ENCODE results near the gene LDLRAP1. TPM values are rescaled to one million over a fixed set of nuclear protein-coding genes. Genes with fewer than 3 reads are reported as not detected.
A peak's percentile ranks its signal among the peaks of the same experiment; 100 is the strongest.

LDLRAP1 gene
- total RNA-seq, 2 donors from 2014 or later, result 37.8 to 56.3 TPM

DNA sequence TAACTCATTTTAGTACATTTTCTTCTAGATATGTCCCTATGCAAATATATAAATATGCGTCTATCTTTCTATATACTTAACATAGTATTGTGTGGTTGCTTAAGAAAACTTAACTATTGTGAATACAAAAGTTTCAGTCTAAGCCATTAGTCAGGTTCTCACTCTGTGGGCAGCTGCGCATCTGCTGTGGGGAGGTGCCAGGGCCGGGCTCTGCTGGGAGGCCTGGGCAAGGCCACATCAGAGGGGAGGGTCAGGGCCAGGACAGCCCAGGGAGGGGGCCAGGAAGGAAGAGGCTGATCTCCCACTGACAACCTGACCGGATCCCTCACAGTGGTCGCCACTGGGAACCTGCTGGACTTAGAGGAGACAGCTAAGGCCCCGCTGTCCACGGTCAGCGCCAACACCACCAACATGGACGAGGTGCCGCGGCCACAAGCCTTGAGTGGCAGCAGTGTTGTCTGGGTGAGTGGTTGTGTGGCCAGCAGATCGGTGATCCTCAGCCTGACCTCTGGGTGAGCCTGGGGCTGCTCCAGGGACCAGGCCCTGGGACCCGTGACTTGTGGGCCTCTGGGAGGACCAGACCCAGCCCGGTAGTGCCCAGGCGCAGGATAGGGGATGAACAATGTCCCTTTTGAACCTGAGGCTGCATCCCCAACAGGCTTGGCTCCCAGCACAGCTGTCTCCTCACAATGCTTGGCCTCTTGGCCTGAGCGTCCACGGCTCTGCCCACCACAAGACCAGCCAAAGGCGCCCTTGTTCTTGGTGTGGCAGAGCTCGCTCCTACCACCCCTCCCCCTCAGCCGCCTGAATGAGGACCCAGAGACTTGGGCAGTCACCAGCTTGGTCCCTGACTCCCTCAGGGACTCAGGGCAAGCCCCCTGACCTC lies 20.2 kb downstream of the LDLRAP1 start:
- no peak for DNase-seq (ENCODE audit: low spot score)
- H3K27me3 ChIP-seq (replicated peaks; ENCODE audit: insufficient read depth), result no peaks in the 10 kb centered on the region
- 96% methylated on average over 20 of the region's 20 CpGs for WGBS
- no peaks in the 10 kb centered on the region for H3K36me3 ChIP-seq
- intact Hi-C loops (cut with DNase I), result no loop called here
- peaks cover 43% of the 10 kb centered on the region for H3K4me1 ChIP-seq (replicated peaks)
- H3K27ac ChIP-seq, result no peak overlapping the region
- no peaks in the 10 kb centered on the region for H3K9me3 ChIP-seq
- no peak for TF ChIP-seq POLR2A (IDR thresholded peaks at IDR 0.05)
- no peak for TF ChIP-seq POLR2AphosphoS5 (IDR thresholded peaks at IDR 0.05)
- TF ChIP-seq, protein P1, sequence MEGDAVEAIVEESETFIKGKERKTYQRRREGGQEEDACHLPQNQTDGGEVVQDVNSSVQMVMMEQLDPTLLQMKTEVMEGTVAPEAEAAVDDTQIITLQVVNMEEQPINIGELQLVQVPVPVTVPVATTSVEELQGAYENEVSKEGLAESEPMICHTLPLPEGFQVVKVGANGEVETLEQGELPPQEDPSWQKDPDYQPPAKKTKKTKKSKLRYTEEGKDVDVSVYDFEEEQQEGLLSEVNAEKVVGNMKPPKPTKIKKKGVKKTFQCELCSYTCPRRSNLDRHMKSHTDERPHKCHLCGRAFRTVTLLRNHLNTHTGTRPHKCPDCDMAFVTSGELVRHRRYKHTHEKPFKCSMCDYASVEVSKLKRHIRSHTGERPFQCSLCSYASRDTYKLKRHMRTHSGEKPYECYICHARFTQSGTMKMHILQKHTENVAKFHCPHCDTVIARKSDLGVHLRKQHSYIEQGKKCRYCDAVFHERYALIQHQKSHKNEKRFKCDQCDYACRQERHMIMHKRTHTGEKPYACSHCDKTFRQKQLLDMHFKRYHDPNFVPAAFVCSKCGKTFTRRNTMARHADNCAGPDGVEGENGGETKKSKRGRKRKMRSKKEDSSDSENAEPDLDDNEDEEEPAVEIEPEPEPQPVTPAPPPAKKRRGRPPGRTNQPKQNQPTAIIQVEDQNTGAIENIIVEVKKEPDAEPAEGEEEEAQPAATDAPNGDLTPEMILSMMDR (IDR thresholded peaks at IDR 0.05), result no peak
- no peak overlapping the region for H3K4me3 ChIP-seq

DNA sequence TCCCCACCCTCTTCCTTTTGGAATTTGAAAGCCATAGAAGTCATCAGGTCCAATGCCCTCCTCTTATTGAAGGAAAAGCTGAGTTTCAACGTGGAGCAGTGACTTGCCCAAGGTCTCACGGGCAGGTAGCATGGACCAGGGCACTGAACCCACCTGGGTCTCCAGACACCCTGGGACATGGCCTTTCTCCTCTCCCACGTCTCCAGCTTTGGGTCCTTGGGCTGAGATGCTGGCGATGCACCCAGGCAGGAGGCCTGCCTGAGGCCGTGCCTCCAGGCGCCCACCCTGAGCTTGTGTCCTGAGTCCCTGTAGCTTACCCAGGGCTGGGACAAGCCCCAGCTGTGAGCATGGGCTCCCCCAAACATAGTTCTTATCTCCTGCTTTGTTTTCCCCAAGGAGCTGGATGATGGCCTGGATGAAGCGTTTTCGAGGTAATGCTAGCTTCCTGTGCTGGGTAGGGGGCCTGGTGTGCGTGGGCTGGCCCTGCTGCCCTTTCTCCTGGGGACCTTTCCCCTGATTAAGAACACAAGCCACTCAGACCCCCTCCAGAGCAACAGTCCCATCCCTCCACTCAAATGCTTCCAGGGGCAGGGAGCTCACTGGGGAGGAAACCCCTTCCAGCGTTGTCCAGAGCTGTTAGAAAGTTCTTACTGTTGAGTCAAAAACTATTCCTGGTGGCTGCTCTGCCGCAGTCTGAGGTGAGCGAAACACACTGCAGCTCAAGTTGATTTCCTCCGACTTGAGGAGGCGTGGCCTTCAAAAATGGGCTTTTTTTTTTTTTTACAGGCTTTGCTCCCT lies 21.6 kb downstream of the LDLRAP1 start:
- TF ChIP-seq POLR2AphosphoS5 (IDR thresholded peaks at IDR 0.05) (peak; percentile 27), POLR2A (IDR thresholded peaks at IDR 0.05) (peak; percentile 18)
- TF ChIP-seq, protein P1 (IDR thresholded peaks at IDR 0.05), result no peak
- Histone ChIP-seq H3K27me3 (replicated peaks; ENCODE audit: insufficient read depth) (no peaks in the 10 kb centered on the region), H3K36me3 (no peaks in the 10 kb centered on the region), H3K9me3 (no peaks in the 10 kb centered on the region), H3K4me3 (no peak overlapping the region), H3K4me1 (replicated peaks) (peaks cover 52% of the 10 kb centered on the region), H3K27ac (peak overlapping the region; percentile 90 to 91)
- intact Hi-C loops (cut with DNase I), result no loop called here
- DNase-seq (ENCODE audit: low spot score), result peak; percentile 31
- 62% methylated on average over 13 of the region's 14 CpGs for WGBS

DNA sequence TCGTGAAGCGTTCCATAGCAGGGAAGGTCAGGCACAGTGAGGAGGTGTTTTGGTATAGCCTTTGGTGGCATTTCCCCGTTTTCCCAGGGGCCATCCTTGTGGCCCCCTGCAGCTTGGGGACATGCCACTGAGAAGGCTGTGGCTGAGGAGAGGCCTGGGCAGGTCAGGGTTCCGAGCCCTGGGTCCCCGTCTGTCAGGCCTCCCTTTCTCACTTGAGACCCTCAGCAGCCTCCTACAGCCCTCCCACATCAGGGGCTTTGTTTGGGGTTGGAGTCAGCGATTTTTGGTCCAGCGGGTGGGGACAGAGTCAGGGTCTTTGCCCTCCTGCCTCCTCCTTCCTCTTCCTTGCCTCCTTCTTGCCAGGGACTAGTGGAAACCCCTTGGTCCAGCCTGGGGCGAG lies 22.2 kb downstream of the LDLRAP1 start:
- WGBS, result 61% methylated on average over 8 of the region's 8 CpGs
- H3K27ac ChIP-seq, result peak overlapping the region; percentile 90 to 91
- intact Hi-C loops (cut with DNase I), result no loop called here

DNA sequence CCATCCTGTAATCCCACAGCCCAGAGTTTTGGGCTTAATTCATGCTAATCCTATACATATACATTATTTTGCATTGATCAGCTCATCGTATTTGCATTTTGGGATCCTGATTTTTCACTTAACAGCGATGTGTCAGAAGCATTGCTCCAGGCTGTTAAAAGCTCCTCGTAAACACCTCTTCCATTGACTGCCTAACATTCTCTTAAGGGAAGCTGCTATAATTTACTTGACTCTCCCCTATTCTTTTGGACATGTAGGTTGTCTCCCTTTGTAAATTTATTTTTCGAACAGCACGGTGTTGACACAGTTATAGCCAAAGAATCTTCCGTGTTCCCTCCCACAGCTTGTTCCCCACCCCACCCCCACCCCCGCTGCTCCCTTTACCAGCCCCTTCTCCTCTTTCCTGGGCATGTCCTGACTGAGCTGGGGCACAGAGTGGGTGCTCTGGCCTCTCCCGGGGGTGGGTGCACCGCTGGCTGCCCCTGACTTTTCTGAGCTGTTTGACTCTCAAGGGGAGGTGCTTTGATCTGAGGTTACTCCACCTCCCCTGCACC lies 22.8 kb downstream of the LDLRAP1 start:
- intact Hi-C loops (cut with DNase I), result no loop called here
- TF ChIP-seq POLR2A (IDR thresholded peaks at IDR 0.05) (no peak), POLR2AphosphoS5 (IDR thresholded peaks at IDR 0.05) (peak; percentile 62)
- peak; percentile 47 for DNase-seq (ENCODE audit: low spot score)
- no peaks in the 10 kb centered on the region for H3K36me3 ChIP-seq
- peaks cover 52% of the 10 kb centered on the region for H3K4me1 ChIP-seq (replicated peaks)
- WGBS, result 23% methylated on average over 9 of the region's 9 CpGs
- no peaks in the 10 kb centered on the region for H3K27me3 ChIP-seq (replicated peaks; ENCODE audit: insufficient read depth)
- H3K27ac ChIP-seq, result peak overlapping the region; percentile 90 to 91
- H3K4me3 ChIP-seq, result no peak overlapping the region
- H3K9me3 ChIP-seq, result no peaks in the 10 kb centered on the region

More for the DNA sequence above, 22.2 kb downstream of the LDLRAP1 start:
- Histone ChIP-seq H3K9me3 (no peaks in the 10 kb centered on the region), H3K4me3 (no peak overlapping the region), H3K4me1 (replicated peaks) (peaks cover 52% of the 10 kb centered on the region), H3K27me3 (replicated peaks; ENCODE audit: insufficient read depth) (no peaks in the 10 kb centered on the region), H3K36me3 (no peaks in the 10 kb centered on the region)
- DNase-seq (ENCODE audit: low spot score), result no peak
- TF ChIP-seq POLR2AphosphoS5 (IDR thresholded peaks at IDR 0.05) (no peak), POLR2A (IDR thresholded peaks at IDR 0.05) (no peak)
- TF ChIP-seq, protein P1 (IDR thresholded peaks at IDR 0.05), result no peak

DNA sequence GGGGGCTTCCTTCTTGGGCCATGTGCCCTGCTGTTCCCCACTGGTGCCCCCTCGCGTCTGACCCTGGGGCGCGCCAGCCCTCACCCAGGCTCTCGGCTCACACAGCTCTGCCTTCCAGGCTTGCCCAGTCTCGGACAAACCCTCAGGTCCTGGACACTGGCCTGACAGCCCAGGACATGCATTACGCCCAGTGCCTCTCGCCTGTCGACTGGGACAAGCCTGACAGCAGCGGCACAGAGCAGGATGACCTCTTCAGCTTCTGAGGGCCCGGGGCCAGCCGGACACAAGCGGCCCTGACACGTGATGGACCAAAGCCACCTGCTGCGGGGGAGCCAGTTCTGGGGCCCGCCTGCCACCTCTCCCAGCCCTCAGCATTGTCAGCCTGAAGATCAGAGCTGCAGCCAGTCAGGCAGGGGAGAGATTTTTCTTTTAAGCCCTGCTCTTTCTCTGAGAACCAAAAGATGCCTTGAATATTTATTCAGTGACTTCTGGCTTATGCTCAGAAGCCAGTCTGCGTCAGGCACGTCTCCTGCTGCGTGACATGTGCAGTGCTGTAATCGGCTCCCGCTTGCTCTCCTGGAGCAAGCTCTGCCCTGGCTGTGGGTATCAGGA lies 23.4 kb downstream of the LDLRAP1 start:
- 11% methylated on average over 21 of the region's 21 CpGs for WGBS
- intact Hi-C loops (cut with DNase I), result no loop called here
- peak; percentile 59 for DNase-seq (ENCODE audit: low spot score)
- H3K27ac ChIP-seq, result peak overlapping the region; percentile 90 to 91
- no peaks in the 10 kb centered on the region for H3K27me3 ChIP-seq (replicated peaks; ENCODE audit: insufficient read depth)
- peaks cover 47% of the 10 kb centered on the region for H3K4me1 ChIP-seq (replicated peaks)
- H3K9me3 ChIP-seq, result no peaks in the 10 kb centered on the region
- H3K4me3 ChIP-seq, result no peak overlapping the region
- no peaks in the 10 kb centered on the region for H3K36me3 ChIP-seq
- TF ChIP-seq, protein P1 (IDR thresholded peaks at IDR 0.05), result peak in 1 of 4 experiments; percentile 17
- TF ChIP-seq POLR2A (IDR thresholded peaks at IDR 0.05) (no peak), POLR2AphosphoS5 (IDR thresholded peaks at IDR 0.05) (peak; percentile 53)

Data from prostate gland (tissue), 2 donors.